HepG2 (cell line): Measurements from ENCODE around the gene ACBD5. TPM values are rescaled to one million over a fixed set of nuclear protein-coding genes. Genes with fewer than 3 reads are reported as not detected.
A peak's percentile ranks its signal among the peaks of the same experiment; 100 is the strongest.

Source experiments
- ARNT2 ChIP-seq: sonication (generic); formaldehyde crosslinking; IDR thresholded peaks from 2 replicates; pipeline ENCODE4 v1.8.0; 2022; ENCODE audit warnings: mild to moderate bottlenecking, low read depth, missing genetic modification reagents, moderate library complexity
- ELF3 ChIP-seq: IDR thresholded peaks from 2 replicates; pipeline ENCODE4 v1.6.1; 2016; ENCODE audit warnings: missing genetic modification reagents, missing compliant biosample characterization
- ETV5 ChIP-seq: IDR thresholded peaks from 2 replicates; pipeline ENCODE4 v1.6.1; 2018; ENCODE audit warnings: missing biosample characterization, missing genetic modification reagents, inconsistent platforms, borderline replicate concordance
- GMEB1 ChIP-seq: sonication (generic); formaldehyde crosslinking; IDR thresholded peaks from 2 replicates; pipeline ENCODE4 v1.5.1; 2020; ENCODE audit warnings: missing genetic modification reagents, mild to moderate bottlenecking, borderline replicate concordance
- HNRNPLL ChIP-seq: fragments of 200-400 bp; formaldehyde crosslinking; IDR thresholded peaks from 2 replicates; pipeline ENCODE4 v1.6.1; 2017; ENCODE audit warnings: mild to moderate bottlenecking, low read depth, low read length; ENCODE audit not compliant: poor library complexity, severe bottlenecking
- KAT8 ChIP-seq: IDR thresholded peaks from 2 replicates; pipeline ENCODE4 v1.6.1; 2016; ENCODE audit warnings: missing genetic modification reagents, missing compliant biosample characterization
- PRDM15 ChIP-seq: sonication (generic); formaldehyde crosslinking; IDR thresholded peaks from 2 replicates; pipeline ENCODE4 v1.4.0; 2020; ENCODE audit warnings: missing genetic modification reagents
- RBM22 ChIP-seq: fragments of 200-400 bp; formaldehyde crosslinking; optimal IDR thresholded peaks from 2 replicates; pipeline ENCODE3; 2017; ENCODE audit warnings: mild to moderate bottlenecking, low read length, moderate library complexity
- ZNF598 ChIP-seq: sonication (generic); formaldehyde crosslinking; IDR thresholded peaks from 2 replicates; pipeline ENCODE4 v1.5.1; 2020; ENCODE audit warnings: mild to moderate bottlenecking, missing genetic modification reagents, borderline replicate concordance
- ZNF841 ChIP-seq: sonication (generic); formaldehyde crosslinking; IDR thresholded peaks from 2 replicates; pipeline ENCODE4 v1.8.1; 2023; ENCODE audit warnings: missing genetic modification reagents, borderline replicate concordance
- polyA plus RNA-seq, 8 experiments: library from polyadenylated mRNA; depleted of rRNA in 3 of 8; stranded (reverse) in 7 of 8; unstranded in 1 of 8; fragments of >200 nt; fragmentation: Illumina TruSeq in 4 of 8; extraction: Trizol in 4 of 8; gene quantifications; 2 replicates each; pipeline versions ENCODE4 v1.2.1 to v1.2.3, GENCODE V29; 2011 to 2016; ENCODE audit warnings: low read depth in 4 of 8, missing spikeins in 1 of 8, mixed read lengths in 1 of 8; ENCODE audit not compliant: insufficient read depth in 1 of 8
- total RNA-seq, 5 experiments: library from RNA; depleted of rRNA; stranded (reverse); fragments of >200 nt; fragmentation: Illumina TruSeq; extraction: Trizol; gene quantifications; 2 replicates each; pipeline ENCODE4 v1.2.3, GENCODE V29; 2016; ENCODE audit warnings: low read depth in 1 of 5
- TF ChIP-seq, protein P1 (sequence below): IDR thresholded peaks from 2 replicates; pipeline ENCODE4 v1.6.1; 2018; ENCODE audit warnings: missing genetic modification reagents
- TF ChIP-seq, protein P2 (sequence below): sonication (generic); formaldehyde crosslinking; IDR thresholded peaks from 2 replicates; pipeline ENCODE4 v1.5.1; 2020; ENCODE audit warnings: mild to moderate bottlenecking, missing genetic modification reagents, borderline replicate concordance
- TF ChIP-seq, protein P3 (sequence below): sonication (generic); formaldehyde crosslinking; IDR thresholded peaks from 2 replicates; pipeline ENCODE4 v1.4.0; 2020; ENCODE audit warnings: low read depth, mild to moderate bottlenecking, missing genetic modification reagents

Gene ACBD5
- total and polyA plus RNA-seq, 2 of the 13 experiments (the other 11 are each of a cell fraction or from before 2014, with no cell fraction given), result 10.3 to 14.8 TPM

GRCh38 chr10:27241652-27242472 is 1.3 kb upstream of the ACBD5 start (continued):
- TF ChIP-seq, protein P1, sequence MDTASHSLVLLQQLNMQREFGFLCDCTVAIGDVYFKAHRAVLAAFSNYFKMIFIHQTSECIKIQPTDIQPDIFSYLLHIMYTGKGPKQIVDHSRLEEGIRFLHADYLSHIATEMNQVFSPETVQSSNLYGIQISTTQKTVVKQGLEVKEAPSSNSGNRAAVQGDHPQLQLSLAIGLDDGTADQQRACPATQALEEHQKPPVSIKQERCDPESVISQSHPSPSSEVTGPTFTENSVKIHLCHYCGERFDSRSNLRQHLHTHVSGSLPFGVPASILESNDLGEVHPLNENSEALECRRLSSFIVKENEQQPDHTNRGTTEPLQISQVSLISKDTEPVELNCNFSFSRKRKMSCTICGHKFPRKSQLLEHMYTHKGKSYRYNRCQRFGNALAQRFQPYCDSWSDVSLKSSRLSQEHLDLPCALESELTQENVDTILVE, result peak; percentile 84; the same call in 1 of the 2 replicates
- TF ChIP-seq RBM22 (no peak), KAT8 (CRISPR knock-in tag) (peak; percentile 95), ZNF841 (CRISPR knock-in tag) (no peak), ARNT2 (CRISPR knock-in tag) (no peak; the same call in 1 of the 2 replicates), HNRNPLL (peak; percentile 91), ZNF598 (CRISPR knock-in tag) (peak; percentile 36; the same call in 1 of the 2 replicates), ELF3 (CRISPR knock-in tag) (peak; percentile 83), GMEB1 (CRISPR knock-in tag) (peak; percentile 96), ETV5 (CRISPR knock-in tag) (peak; percentile 93), PRDM15 (CRISPR knock-in tag) (no peak)
- TF ChIP-seq, protein P2, sequence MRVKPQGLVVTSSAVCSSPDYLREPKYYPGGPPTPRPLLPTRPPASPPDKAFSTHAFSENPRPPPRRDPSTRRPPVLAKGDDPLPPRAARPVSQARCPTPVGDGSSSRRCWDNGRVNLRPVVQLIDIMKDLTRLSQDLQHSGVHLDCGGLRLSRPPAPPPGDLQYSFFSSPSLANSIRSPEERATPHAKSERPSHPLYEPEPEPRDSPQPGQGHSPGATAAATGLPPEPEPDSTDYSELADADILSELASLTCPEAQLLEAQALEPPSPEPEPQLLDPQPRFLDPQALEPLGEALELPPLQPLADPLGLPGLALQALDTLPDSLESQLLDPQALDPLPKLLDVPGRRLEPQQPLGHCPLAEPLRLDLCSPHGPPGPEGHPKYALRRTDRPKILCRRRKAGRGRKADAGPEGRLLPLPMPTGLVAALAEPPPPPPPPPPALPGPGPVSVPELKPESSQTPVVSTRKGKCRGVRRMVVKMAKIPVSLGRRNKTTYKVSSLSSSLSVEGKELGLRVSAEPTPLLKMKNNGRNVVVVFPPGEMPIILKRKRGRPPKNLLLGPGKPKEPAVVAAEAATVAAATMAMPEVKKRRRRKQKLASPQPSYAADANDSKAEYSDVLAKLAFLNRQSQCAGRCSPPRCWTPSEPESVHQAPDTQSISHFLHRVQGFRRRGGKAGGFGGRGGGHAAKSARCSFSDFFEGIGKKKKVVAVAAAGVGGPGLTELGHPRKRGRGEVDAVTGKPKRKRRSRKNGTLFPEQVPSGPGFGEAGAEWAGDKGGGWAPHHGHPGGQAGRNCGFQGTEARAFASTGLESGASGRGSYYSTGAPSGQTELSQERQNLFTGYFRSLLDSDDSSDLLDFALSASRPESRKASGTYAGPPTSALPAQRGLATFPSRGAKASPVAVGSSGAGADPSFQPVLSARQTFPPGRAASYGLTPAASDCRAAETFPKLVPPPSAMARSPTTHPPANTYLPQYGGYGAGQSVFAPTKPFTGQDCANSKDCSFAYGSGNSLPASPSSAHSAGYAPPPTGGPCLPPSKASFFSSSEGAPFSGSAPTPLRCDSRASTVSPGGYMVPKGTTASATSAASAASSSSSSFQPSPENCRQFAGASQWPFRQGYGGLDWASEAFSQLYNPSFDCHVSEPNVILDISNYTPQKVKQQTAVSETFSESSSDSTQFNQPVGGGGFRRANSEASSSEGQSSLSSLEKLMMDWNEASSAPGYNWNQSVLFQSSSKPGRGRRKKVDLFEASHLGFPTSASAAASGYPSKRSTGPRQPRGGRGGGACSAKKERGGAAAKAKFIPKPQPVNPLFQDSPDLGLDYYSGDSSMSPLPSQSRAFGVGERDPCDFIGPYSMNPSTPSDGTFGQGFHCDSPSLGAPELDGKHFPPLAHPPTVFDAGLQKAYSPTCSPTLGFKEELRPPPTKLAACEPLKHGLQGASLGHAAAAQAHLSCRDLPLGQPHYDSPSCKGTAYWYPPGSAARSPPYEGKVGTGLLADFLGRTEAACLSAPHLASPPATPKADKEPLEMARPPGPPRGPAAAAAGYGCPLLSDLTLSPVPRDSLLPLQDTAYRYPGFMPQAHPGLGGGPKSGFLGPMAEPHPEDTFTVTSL (CRISPR knock-in tag), result peak; percentile 65; the same call in 1 of the 2 replicates
- TF ChIP-seq, protein P3, sequence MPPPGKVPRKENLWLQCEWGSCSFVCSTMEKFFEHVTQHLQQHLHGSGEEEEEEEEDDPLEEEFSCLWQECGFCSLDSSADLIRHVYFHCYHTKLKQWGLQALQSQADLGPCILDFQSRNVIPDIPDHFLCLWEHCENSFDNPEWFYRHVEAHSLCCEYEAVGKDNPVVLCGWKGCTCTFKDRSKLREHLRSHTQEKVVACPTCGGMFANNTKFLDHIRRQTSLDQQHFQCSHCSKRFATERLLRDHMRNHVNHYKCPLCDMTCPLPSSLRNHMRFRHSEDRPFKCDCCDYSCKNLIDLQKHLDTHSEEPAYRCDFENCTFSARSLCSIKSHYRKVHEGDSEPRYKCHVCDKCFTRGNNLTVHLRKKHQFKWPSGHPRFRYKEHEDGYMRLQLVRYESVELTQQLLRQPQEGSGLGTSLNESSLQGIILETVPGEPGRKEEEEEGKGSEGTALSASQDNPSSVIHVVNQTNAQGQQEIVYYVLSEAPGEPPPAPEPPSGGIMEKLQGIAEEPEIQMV (CRISPR knock-in tag), result peak; percentile 99
